ENCODE measurements around the gene NID1.
"Not testable (repeated sequence)": the region's sequence is repeated elsewhere in the genome, so short reads cannot be mapped to it uniquely, and the experiment has no call there.

DNA sequence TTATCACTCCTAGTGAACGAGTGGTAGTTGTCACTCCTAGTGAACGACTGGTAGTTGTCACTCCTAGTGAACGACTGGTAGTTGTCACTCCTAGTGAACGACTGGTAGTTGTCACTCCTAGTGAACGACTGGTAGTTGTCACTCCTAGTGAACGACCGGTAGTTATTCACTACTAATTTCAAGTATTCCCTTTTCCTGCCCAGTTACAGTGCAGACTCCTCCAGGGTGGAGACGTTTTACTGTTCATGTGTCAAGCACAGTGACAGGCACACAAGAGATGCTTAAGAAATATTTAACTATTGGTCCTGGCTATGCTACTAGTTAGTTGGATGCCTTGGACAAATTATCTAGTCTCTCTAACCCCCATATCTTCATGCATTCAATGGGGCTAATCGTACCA is 61.8 kb downstream of the NID1 start:
- TF ChIP-seq, protein P1, sequence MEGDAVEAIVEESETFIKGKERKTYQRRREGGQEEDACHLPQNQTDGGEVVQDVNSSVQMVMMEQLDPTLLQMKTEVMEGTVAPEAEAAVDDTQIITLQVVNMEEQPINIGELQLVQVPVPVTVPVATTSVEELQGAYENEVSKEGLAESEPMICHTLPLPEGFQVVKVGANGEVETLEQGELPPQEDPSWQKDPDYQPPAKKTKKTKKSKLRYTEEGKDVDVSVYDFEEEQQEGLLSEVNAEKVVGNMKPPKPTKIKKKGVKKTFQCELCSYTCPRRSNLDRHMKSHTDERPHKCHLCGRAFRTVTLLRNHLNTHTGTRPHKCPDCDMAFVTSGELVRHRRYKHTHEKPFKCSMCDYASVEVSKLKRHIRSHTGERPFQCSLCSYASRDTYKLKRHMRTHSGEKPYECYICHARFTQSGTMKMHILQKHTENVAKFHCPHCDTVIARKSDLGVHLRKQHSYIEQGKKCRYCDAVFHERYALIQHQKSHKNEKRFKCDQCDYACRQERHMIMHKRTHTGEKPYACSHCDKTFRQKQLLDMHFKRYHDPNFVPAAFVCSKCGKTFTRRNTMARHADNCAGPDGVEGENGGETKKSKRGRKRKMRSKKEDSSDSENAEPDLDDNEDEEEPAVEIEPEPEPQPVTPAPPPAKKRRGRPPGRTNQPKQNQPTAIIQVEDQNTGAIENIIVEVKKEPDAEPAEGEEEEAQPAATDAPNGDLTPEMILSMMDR (conservative IDR thresholded peaks at IDR 0.05; ENCODE audit: low read length), result not testable (repeated sequence)
- not testable (repeated sequence) for TF ChIP-seq EZH2phosphoT487 (IDR thresholded peaks at IDR 0.05; ENCODE audit: borderline replicate concordance, low read depth, low read length)

Measured in OCI-LY7 (cell line).